Lower lobe of right lung (tissue), 2 donors: ENCODE results near the gene DHRS7. TPM values are rescaled to one million over a fixed set of nuclear protein-coding genes. Genes with fewer than 3 reads are reported as not detected.

Experiments
- ATAC-seq, 2 donors: fragments of 200-7000 bp; cut with Tn5 transposase; one replicate each; pipeline ENCODE4 v1.9.1; 2020 to 2022; ENCODE audit warnings: mild to moderate bottlenecking in 2 of 2, moderate library complexity in 2 of 2
- DNase-seq: peaks from one replicate; pipeline ENCODE4 v3.0.0-alpha.2; 2020
- H3K27ac ChIP-seq: fragments of 200-600 bp; one replicate; pipeline ENCODE4 v1.8.0; 2022
- H3K27me3 ChIP-seq: fragments of 200-600 bp; one replicate; pipeline ENCODE4 v1.8.0; 2022; ENCODE audit warnings: low read depth
- H3K36me3 ChIP-seq: fragments of 200-600 bp; one replicate; pipeline ENCODE4 v1.8.0; 2022; ENCODE audit warnings: mild to moderate bottlenecking
- H3K4me1 ChIP-seq: fragments of 200-600 bp; one replicate; pipeline ENCODE4 v1.8.0; 2022
- H3K4me3 ChIP-seq: fragments of 200-600 bp; one replicate; pipeline ENCODE4 v1.8.0; 2022; ENCODE audit warnings: mild to moderate bottlenecking
- H3K9me3 ChIP-seq: fragments of 200-600 bp; one replicate; pipeline ENCODE4 v1.8.0; 2022
- CTCF ChIP-seq: fragments of 200-600 bp; IDR thresholded peaks from one replicate; pipeline ENCODE4 v1.8.0; 2022; ENCODE audit warnings: antibody characterized with exemption, mild to moderate bottlenecking
- intact Hi-C: fragments of 100-400 bp; cut with DNase I; formaldehyde crosslinking; loops from one replicate; pipeline ENCODE4 v1.11.0; 2022
- total RNA-seq: library from RNA; stranded (reverse); fragmentation: NEBNext Ultra II Directional; extraction: Animal tissue kit (Norgen Biotek cat#: 25700); gene quantifications from one replicate; pipeline ENCODE4 v1.2.1, GENCODE V29; 2021
- donor health status: DM: no; HTN: yes; CAD: no; lungs with severe emphysema.

DHRS7 gene
- total RNA-seq, 1 donor from 2014 or later, result 72.8 TPM

DNA sequence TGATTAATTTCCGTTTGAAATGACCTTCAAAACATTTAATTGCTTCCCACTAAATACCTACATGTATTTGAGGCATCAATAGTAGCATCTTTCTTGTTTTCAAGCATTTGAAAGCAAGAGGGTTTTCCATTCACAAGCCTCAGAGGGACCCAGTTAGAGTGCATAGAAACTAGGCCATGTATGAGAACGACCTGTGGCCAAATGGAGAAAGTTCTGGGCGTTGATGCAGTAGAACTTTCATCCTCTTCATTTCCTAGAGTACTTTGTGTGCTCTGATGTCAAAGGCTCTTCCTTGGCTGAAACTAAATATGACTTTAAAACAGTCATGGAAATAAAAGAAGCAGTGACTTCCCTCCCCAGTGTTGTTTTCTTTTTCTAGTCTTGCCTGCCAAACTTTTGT lies 944 bp upstream of the DHRS7 start:
- DNase-seq (no peak), ATAC-seq (no peak)
- TF ChIP-seq CTCF, result no peak
- no peaks in the 10 kb centered on the region for H3K9me3 ChIP-seq
- H3K36me3 ChIP-seq, result no peaks in the 10 kb centered on the region
- peak overlapping the region; percentile 96 for H3K27ac ChIP-seq
- peak overlapping the region; percentile 88 for H3K4me3 ChIP-seq
- peaks cover 33% of the 10 kb centered on the region for H3K4me1 ChIP-seq
- intact Hi-C loops, result no loop called here
- H3K27me3 ChIP-seq, result no peaks in the 10 kb centered on the region

DNA sequence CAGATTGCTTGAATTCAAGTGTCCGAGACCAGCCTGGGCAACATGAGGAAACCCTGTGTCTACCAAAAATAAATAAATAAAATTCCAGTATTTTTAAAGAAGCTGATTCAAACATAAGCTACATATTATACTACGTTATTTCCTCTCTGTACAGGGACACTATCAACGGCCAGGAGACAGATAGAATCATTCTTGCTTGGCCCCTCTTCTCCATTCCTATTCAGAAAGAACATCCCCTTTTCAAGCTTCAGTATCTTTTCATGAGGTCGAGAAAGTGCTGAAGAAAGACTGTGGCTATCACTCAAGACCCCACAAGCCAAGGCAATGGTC lies 314 bp upstream of the DHRS7 start:
- intact Hi-C loops, result no loop called here
- DNase-seq, result no peak
- TF ChIP-seq CTCF, result no peak
- Histone ChIP-seq H3K36me3 (no peaks in the 10 kb centered on the region), H3K9me3 (no peaks in the 10 kb centered on the region), H3K4me3 (peak overlapping the region; percentile 88), H3K4me1 (peaks cover 34% of the 10 kb centered on the region), H3K27me3 (no peaks in the 10 kb centered on the region), H3K27ac (peak overlapping the region; percentile 96)
- no peak for ATAC-seq

GRCh38 chr14:60164404-60164711 lies 840 bp downstream of the DHRS7 start:
- DNase-seq (no peak), ATAC-seq (no peak)
- Histone ChIP-seq H3K36me3 (no peaks in the 10 kb centered on the region), H3K4me1 (peaks cover 41% of the 10 kb centered on the region), H3K4me3 (peak overlapping the region; percentile 88), H3K27me3 (no peaks in the 10 kb centered on the region), H3K27ac (peak overlapping the region; percentile 96), H3K9me3 (no peaks in the 10 kb centered on the region)
- intact Hi-C loops, result no loop called here
- TF ChIP-seq CTCF, result no peak

DNA sequence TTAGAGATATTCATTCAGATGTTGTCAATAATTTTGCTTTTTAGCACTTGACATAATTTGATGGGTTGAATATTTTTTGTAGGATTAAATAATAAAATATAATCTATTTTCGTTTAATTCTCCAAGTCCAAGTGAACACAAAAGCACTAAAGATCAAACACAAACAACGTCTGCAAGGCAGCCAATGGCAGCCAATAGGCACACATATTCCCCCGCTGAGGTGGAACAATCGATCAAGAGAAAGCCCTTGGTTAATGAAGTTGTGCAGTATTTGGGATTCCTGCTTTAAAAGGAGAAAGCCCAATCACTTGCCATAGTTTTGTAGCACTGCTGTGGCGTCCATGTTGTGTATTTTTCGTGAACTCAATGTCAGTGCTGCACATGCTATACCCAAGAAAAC lies 1.5 kb downstream of the DHRS7 start:
- peaks cover 44% of the 10 kb centered on the region for H3K4me1 ChIP-seq
- ATAC-seq (no peak), DNase-seq (no peak)
- no peaks in the 10 kb centered on the region for H3K27me3 ChIP-seq
- H3K36me3 ChIP-seq, result no peaks in the 10 kb centered on the region
- H3K27ac ChIP-seq, result no peak overlapping the region
- H3K4me3 ChIP-seq, result no peak overlapping the region
- no peaks in the 10 kb centered on the region for H3K9me3 ChIP-seq
- no peak for TF ChIP-seq CTCF
- intact Hi-C loops, result no loop called here

DNA sequence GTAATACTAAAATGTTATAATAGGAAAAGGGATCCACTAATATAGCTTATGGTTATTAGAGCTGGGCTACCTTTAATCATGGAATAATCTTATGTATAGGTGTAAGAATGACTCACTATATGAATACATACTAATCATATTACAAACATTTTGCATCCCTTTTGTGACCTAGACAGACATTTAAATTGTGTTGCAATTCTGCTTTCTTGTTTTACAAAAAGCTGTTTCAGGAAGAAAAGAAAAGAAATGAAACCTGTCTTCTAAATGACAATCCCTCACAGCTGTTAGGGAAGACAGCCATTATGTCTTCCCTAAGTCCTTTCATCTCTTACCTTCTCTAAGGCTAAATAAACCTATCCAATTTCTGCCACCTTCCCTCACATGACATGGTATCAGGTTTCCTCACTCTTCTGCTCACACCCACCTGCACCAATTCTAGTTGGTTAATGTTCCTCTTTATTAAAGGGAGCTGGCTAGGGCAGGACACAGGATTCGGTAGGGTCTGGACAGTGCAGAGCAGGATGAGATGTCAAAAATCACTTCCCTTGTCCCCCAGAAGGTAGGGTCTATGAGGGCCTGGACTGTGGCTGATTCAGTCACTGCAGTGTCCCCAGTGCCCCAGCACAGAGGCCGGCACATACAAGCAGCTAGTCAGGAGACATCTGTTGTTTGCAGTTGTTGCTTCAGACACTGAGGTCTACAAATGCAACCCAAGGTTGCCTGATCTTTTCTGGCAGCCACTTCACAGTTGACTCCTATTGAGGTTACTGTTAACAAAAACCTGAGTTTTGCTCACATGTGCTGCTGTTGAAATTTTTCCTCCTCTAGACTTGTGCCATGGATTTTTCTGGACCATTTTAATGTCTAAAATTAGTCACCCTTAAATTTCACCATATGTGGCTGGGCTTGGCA lies 3.7 kb downstream of the DHRS7 start:
- intact Hi-C loops, result no loop called here
- TF ChIP-seq CTCF, result no peak
- no peak overlapping the region for H3K4me3 ChIP-seq
- DNase-seq (no peak), ATAC-seq (no peak)
- H3K4me1 ChIP-seq, result peaks cover 47% of the 10 kb centered on the region
- no peaks in the 10 kb centered on the region for H3K36me3 ChIP-seq
- no peaks in the 10 kb centered on the region for H3K27me3 ChIP-seq
- no peak overlapping the region for H3K27ac ChIP-seq
- no peaks in the 10 kb centered on the region for H3K9me3 ChIP-seq
